HCT116 (cell line): ENCODE measurements around the gene WDR35. TPM values are rescaled to one million over a fixed set of nuclear protein-coding genes. Genes with fewer than 3 reads are reported as not detected.

Experiments used
- ATAC-seq: fragments of 200-7000 bp; cut with Tn5 transposase; 2 replicates; pipeline ENCODE4 v1.9.1; 2020; ENCODE audit warnings: mild to moderate bottlenecking, moderate library complexity
- BruUV-seq: library from RNA; stranded (reverse); fragments of 400-500 nt; replicated peaks from 2 replicates; lab custom pipeline; 2021; lab: Mats Ljungman, UMichigan
- CTCF ChIA-PET: fragments of 300-600 bp; sonication (Branson Sonifier 250); formaldehyde crosslinking; loops from one replicate; lab custom pipeline; 2021; ENCODE audit warnings: antibody characterized with exemption; lab: Charles Lee
- POLR2A ChIA-PET: fragments of 300-600, 350-600 bp; sonication (Branson Sonifier 250); formaldehyde crosslinking; loops from one replicate; lab custom pipeline; 2021; ENCODE audit warnings: antibody characterized with exemption; lab: Charles Lee
- RAD21 ChIA-PET, 2 experiments: fragments of 300-600 bp; sonication (Branson Sonifier 250); formaldehyde crosslinking; loops; one replicate each; lab custom pipeline; 2023; ENCODE audit warnings: low total read pairs in 2 of 2; ENCODE audit not compliant: uncharacterized antibody in 2 of 2, unreplicated experiment in 2 of 2, low non-redundant PET in 1 of 2; lab: Charles Lee
- DNase-seq: peaks from one replicate; pipeline ENCODE4 v3.0.0-alpha.2; 2010; ENCODE audit warnings: low read depth, low spot score
- H2AFZ ChIP-seq: fragments of 200-600 bp; shearing (Covaris generic), sonication (generic); 2 replicates; pipeline ENCODE4 v1.6.1; 2017; ENCODE audit warnings: low read depth, mixed run types, mixed read lengths, antibody characterized with exemption, low read length; ENCODE audit not compliant: poor library complexity, severe bottlenecking
- H3K27ac ChIP-seq: 2 replicates; pipeline ENCODE4 v1.5.1; 2012; ENCODE audit warnings: low read depth, low read length
- H3K27me3 ChIP-seq: fragments of 200-600 bp; sonication (generic); 2 replicates; pipeline ENCODE4 v1.6.1; 2016; ENCODE audit warnings: mixed run types, low read length, mixed read lengths; ENCODE audit not compliant: insufficient read depth
- H3K36me3 ChIP-seq, 2 experiments: fragments of 200-500 bp in 1 of 2; fragments of 200-600 bp in 1 of 2; sonication (Bioruptor generic) in 1 of 2; sonication (generic) in 1 of 2; 2 replicates each; pipeline versions ENCODE4 v1.5.1 to v1.6.1; 2014 to 2016; ENCODE audit warnings: low read length in 2 of 2, inconsistent platforms in 1 of 2, mixed read lengths in 1 of 2, mixed run types in 1 of 2; ENCODE audit not compliant: insufficient read depth in 2 of 2, control insufficient read depth in 1 of 2
- H3K4me1 ChIP-seq, 2 experiments: fragments of 200-600 bp in 1 of 2; sonication (generic) in 1 of 2; 2 replicates each; pipeline versions ENCODE4 v1.5.1 to v1.6.1; 2012 to 2017; ENCODE audit warnings: low read length in 2 of 2, inconsistent platforms in 1 of 2, mild to moderate bottlenecking in 1 of 2, mixed read lengths in 1 of 2, mixed run types in 1 of 2, moderate library complexity in 1 of 2; ENCODE audit not compliant: insufficient read depth in 2 of 2, control insufficient read depth in 1 of 2
- H3K4me2 ChIP-seq: fragments of 200-600 bp; sonication (generic); 2 replicates; pipeline ENCODE4 v1.6.1; 2017; ENCODE audit warnings: mixed run types, low read length, mixed read lengths
- H3K4me3 ChIP-seq, 2 experiments: fragments of 200-600 bp in 1 of 2; sonication (generic) in 1 of 2; replicated peaks in 1 of 2; 2 replicates each; pipeline ENCODE4 v1.5.1; 2011 to 2016; ENCODE audit warnings: low read length in 2 of 2, control low read depth in 1 of 2, low read depth in 1 of 2, mild to moderate bottlenecking in 1 of 2, mixed read lengths in 1 of 2, mixed run types in 1 of 2
- H3K79me2 ChIP-seq: fragments of 200-600 bp; sonication (generic); 2 replicates; pipeline ENCODE4 v1.6.1; 2017; ENCODE audit warnings: mild to moderate bottlenecking, mixed run types, low read length, moderate library complexity, mixed read lengths; ENCODE audit not compliant: insufficient read depth
- H3K9ac ChIP-seq: fragments of 200-600 bp; sonication (generic); 2 replicates; pipeline ENCODE4 v1.6.1; 2016; ENCODE audit warnings: low read length, mixed read lengths
- H3K9me2 ChIP-seq: fragments of 200-600 bp; sonication (generic), shearing (Covaris generic); 2 replicates; pipeline ENCODE4 v1.6.1; 2017; ENCODE audit warnings: mixed run types, mild to moderate bottlenecking, moderate library complexity; ENCODE audit not compliant: insufficient read depth
- H3K9me3 ChIP-seq, 2 experiments: fragments of 200-500 bp in 1 of 2; fragments of 200-600 bp in 1 of 2; sonication (Bioruptor generic) in 1 of 2; sonication (generic) in 1 of 2; 2 replicates each; pipeline ENCODE4 v1.6.1; 2014 to 2017; ENCODE audit warnings: low read length in 2 of 2, mixed read lengths in 2 of 2, inconsistent platforms in 1 of 2, low read depth in 1 of 2, mild to moderate bottlenecking in 1 of 2, mixed run types in 1 of 2, moderate library complexity in 1 of 2; ENCODE audit not compliant: control insufficient read depth in 1 of 2, insufficient read depth in 1 of 2
- H4K20me1 ChIP-seq: fragments of 200-600 bp; sonication (generic), shearing (Covaris generic); 2 replicates; pipeline ENCODE4 v1.6.1; 2017; ENCODE audit warnings: mixed run types, mild to moderate bottlenecking, moderate library complexity; ENCODE audit not compliant: insufficient read depth
- CBX3 ChIP-seq: IDR thresholded peaks from 2 replicates; pipeline ENCODE4 v1.6.1; 2012; ENCODE audit warnings: low read depth
- CEBPB ChIP-seq: IDR thresholded peaks from 2 replicates; pipeline ENCODE4 v1.6.1; 2012; ENCODE audit warnings: low read depth
- ELF1 ChIP-seq: IDR thresholded peaks from 2 replicates; pipeline ENCODE4 v1.6.1; 2012; ENCODE audit warnings: low read depth, borderline replicate concordance
- EZH2 ChIP-seq: fragments of 200-600 bp; sonication (generic); IDR thresholded peaks from 2 replicates; pipeline ENCODE4 v1.6.1; 2017; ENCODE audit warnings: antibody characterized with exemption, mixed run types
- EZH2phosphoT487 ChIP-seq: fragments of 200-600 bp; IDR thresholded peaks from 2 replicates; pipeline ENCODE4 v1.6.1; 2018; ENCODE audit warnings: antibody characterized with exemption, borderline replicate concordance
- FOSL1 ChIP-seq: IDR thresholded peaks from 2 replicates; pipeline ENCODE4 v1.6.1; 2012; ENCODE audit warnings: low read depth
- JUND ChIP-seq: IDR thresholded peaks from 2 replicates; pipeline ENCODE4 v1.6.1; 2012
- POLR2A ChIP-seq: IDR thresholded peaks from 2 replicates; pipeline ENCODE4 v1.7.0; 2011; ENCODE audit warnings: borderline replicate concordance; ENCODE audit not compliant: insufficient read depth, insufficient read length; ENCODE audit errors: extremely low read depth
- POLR2AphosphoS5 ChIP-seq: IDR thresholded peaks from 2 replicates; pipeline ENCODE4 v1.6.1; 2011; ENCODE audit warnings: mild to moderate bottlenecking, low read depth, low read length, moderate library complexity
- RAD21 ChIP-seq: IDR thresholded peaks from 2 replicates; pipeline ENCODE4 v1.6.1; 2012; ENCODE audit warnings: low read depth, mild to moderate bottlenecking
- SIN3A ChIP-seq: IDR thresholded peaks from 2 replicates; pipeline ENCODE4 v1.6.1; 2012; ENCODE audit warnings: low read depth
- SP1 ChIP-seq: IDR thresholded peaks from 2 replicates; pipeline ENCODE4 v1.6.1; 2012; ENCODE audit warnings: low read depth
- TCF7L2 ChIP-seq: IDR thresholded peaks from 2 replicates; pipeline ENCODE4 v1.7.0; 2011; ENCODE audit warnings: borderline replicate concordance, inconsistent platforms; ENCODE audit not compliant: insufficient read depth, insufficient read length; ENCODE audit errors: extremely low read depth
- YY1 ChIP-seq: IDR thresholded peaks from 2 replicates; pipeline ENCODE4 v1.6.1; 2011; ENCODE audit warnings: low read length, low read depth, moderate library complexity, mild to moderate bottlenecking; ENCODE audit not compliant: insufficient replicate concordance; ENCODE audit errors: extremely low read depth
- ZNF274 ChIP-seq: fragments of 200-500 bp; sonication (Bioruptor generic); IDR thresholded peaks from 2 replicates; pipeline ENCODE4 v1.6.1; 2014; ENCODE audit warnings: mild to moderate bottlenecking, low read depth, low read length, inconsistent platforms
- intact Hi-C: fragments of 100-400 bp; cut with micrococcal nuclease; formaldehyde crosslinking; loops from 2 replicates; pipeline ENCODE4 v1.10.0; 2022
- total RNA-seq: library from RNA; stranded (reverse); gene quantifications from one replicate; pipeline ENCODE4 v1.2.1, GENCODE V29; 2021; ENCODE audit not compliant: unreplicated experiment
- TF ChIP-seq, protein P1 (sequence below), 3 experiments: fragments of 200-600 bp in 1 of 3; sonication (generic) in 1 of 3; IDR thresholded peaks in 2 of 3; conservative IDR thresholded peaks in 1 of 3; 2 replicates each; pipeline ENCODE4 v1.5.1; 2012 to 2017; ENCODE audit warnings: low read depth in 2 of 3, low read length in 2 of 3, antibody characterized with exemption in 1 of 3, borderline replicate concordance in 1 of 3, control low read depth in 1 of 3, mild to moderate bottlenecking in 1 of 3, mixed read lengths in 1 of 3, mixed run types in 1 of 3, moderate library complexity in 1 of 3; ENCODE audit not compliant: insufficient read depth in 1 of 3
- TF ChIP-seq, protein P2 (sequence below): IDR thresholded peaks from 2 replicates; pipeline ENCODE4 v1.6.1; 2012
- TF ChIP-seq, protein P3 (sequence below): IDR thresholded peaks from 2 replicates; pipeline ENCODE4 v1.6.1; 2011; ENCODE audit warnings: mild to moderate bottlenecking, low read length, moderate library complexity; ENCODE audit not compliant: insufficient replicate concordance; ENCODE audit errors: extremely low read depth
- TF ChIP-seq, protein P4 (sequence below): IDR thresholded peaks from 2 replicates; pipeline ENCODE4 v1.6.1; 2012
- TF ChIP-seq, protein P5 (sequence below): IDR thresholded peaks from 2 replicates; pipeline ENCODE4 v1.6.1; 2012; ENCODE audit warnings: low read depth

Gene WDR35
- total RNA-seq, 1 experiment from 2014 or later: 9.6 TPM

DNA sequence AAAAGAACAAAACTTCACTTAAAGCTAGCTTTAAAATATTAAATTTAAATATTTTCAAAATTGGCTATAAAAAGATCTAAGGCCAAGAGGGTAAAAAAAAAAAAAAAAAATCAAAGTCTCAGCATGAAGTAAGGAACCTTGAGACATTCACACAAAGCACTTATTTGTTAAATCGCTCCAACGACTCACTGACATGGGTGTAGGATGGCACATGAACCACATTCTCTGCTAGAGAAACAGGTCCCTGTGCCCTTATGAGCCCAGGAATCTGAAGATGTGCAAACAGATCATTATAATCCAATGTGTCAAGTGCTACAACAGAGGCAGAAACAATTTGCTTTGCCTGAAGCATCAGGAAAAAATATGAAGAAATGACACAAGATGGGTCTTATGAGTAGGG, 47.8 kb upstream of the WDR35 start:
- ChIA-PET RAD21 (no interaction called here), CTCF (interaction anchor here (0.7 to 1.4 kb wide), 2 partner anchors 22 kb away, joined by 3 to 6 read pairs; no protein-coding TSS in a partner anchor), POLR2A (interaction anchor here (1.7 kb wide), 1 partner anchor 14 kb away, joined by 4 read pairs; the partner anchor contains the start of gene LAPTM4A)
- Histone ChIP-seq H3K9me3 (no peaks in the 10 kb centered on the region), H3K9ac (no peak overlapping the region), H3K36me3 (peaks cover 37 to 40% of the 10 kb centered on the region in 2 experiments), H3K9me2 (no peaks in the 10 kb centered on the region), H2AFZ (no peak overlapping the region), H4K20me1 (no peaks in the 10 kb centered on the region), H3K4me2 (no peak overlapping the region), H3K4me3 (no peak overlapping the region), H3K27me3 (no peaks in the 10 kb centered on the region), H3K79me2 (peaks cover 15% of the 10 kb centered on the region), H3K4me1 (no peaks in the 10 kb centered on the region), H3K27ac (no peak overlapping the region)
- TF ChIP-seq YY1 (no peak), CBX3 (no peak), JUND (no peak), ELF1 (no peak), FOSL1 (no peak), POLR2AphosphoS5 (no peak), RAD21 (no peak), ZNF274 (no peak), EZH2 (no peak), SIN3A (no peak), CEBPB (no peak), SP1 (no peak), TCF7L2 (no peak), POLR2A (no peak), EZH2phosphoT487 (no peak)
- TF ChIP-seq, protein P1, sequence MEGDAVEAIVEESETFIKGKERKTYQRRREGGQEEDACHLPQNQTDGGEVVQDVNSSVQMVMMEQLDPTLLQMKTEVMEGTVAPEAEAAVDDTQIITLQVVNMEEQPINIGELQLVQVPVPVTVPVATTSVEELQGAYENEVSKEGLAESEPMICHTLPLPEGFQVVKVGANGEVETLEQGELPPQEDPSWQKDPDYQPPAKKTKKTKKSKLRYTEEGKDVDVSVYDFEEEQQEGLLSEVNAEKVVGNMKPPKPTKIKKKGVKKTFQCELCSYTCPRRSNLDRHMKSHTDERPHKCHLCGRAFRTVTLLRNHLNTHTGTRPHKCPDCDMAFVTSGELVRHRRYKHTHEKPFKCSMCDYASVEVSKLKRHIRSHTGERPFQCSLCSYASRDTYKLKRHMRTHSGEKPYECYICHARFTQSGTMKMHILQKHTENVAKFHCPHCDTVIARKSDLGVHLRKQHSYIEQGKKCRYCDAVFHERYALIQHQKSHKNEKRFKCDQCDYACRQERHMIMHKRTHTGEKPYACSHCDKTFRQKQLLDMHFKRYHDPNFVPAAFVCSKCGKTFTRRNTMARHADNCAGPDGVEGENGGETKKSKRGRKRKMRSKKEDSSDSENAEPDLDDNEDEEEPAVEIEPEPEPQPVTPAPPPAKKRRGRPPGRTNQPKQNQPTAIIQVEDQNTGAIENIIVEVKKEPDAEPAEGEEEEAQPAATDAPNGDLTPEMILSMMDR (IDR thresholded peaks at IDR 0.05 in 2 of 3, conservative IDR thresholded peaks at IDR 0.05 in 1 of 3; ENCODE audit: borderline replicate concordance in 1 of 3, insufficient read depth in 1 of 3, low read depth in 2 of 3, low read length in 2 of 3): no peak
- TF ChIP-seq, protein P2, sequence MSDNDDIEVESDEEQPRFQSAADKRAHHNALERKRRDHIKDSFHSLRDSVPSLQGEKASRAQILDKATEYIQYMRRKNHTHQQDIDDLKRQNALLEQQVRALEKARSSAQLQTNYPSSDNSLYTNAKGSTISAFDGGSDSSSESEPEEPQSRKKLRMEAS: no peak
- TF ChIP-seq, protein P3, sequence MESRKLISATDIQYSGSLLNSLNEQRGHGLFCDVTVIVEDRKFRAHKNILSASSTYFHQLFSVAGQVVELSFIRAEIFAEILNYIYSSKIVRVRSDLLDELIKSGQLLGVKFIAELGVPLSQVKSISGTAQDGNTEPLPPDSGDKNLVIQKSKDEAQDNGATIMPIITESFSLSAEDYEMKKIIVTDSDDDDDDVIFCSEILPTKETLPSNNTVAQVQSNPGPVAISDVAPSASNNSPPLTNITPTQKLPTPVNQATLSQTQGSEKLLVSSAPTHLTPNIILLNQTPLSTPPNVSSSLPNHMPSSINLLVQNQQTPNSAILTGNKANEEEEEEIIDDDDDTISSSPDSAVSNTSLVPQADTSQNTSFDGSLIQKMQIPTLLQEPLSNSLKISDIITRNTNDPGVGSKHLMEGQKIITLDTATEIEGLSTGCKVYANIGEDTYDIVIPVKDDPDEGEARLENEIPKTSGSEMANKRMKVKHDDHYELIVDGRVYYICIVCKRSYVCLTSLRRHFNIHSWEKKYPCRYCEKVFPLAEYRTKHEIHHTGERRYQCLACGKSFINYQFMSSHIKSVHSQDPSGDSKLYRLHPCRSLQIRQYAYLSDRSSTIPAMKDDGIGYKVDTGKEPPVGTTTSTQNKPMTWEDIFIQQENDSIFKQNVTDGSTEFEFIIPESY: no peak
- TF ChIP-seq, protein P4, sequence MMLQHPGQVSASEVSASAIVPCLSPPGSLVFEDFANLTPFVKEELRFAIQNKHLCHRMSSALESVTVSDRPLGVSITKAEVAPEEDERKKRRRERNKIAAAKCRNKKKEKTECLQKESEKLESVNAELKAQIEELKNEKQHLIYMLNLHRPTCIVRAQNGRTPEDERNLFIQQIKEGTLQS: no peak
- TF ChIP-seq, protein P5, sequence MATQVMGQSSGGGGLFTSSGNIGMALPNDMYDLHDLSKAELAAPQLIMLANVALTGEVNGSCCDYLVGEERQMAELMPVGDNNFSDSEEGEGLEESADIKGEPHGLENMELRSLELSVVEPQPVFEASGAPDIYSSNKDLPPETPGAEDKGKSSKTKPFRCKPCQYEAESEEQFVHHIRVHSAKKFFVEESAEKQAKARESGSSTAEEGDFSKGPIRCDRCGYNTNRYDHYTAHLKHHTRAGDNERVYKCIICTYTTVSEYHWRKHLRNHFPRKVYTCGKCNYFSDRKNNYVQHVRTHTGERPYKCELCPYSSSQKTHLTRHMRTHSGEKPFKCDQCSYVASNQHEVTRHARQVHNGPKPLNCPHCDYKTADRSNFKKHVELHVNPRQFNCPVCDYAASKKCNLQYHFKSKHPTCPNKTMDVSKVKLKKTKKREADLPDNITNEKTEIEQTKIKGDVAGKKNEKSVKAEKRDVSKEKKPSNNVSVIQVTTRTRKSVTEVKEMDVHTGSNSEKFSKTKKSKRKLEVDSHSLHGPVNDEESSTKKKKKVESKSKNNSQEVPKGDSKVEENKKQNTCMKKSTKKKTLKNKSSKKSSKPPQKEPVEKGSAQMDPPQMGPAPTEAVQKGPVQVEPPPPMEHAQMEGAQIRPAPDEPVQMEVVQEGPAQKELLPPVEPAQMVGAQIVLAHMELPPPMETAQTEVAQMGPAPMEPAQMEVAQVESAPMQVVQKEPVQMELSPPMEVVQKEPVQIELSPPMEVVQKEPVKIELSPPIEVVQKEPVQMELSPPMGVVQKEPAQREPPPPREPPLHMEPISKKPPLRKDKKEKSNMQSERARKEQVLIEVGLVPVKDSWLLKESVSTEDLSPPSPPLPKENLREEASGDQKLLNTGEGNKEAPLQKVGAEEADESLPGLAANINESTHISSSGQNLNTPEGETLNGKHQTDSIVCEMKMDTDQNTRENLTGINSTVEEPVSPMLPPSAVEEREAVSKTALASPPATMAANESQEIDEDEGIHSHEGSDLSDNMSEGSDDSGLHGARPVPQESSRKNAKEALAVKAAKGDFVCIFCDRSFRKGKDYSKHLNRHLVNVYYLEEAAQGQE: no peak
- intact Hi-C loops: no loop called here
- DNase-seq (no peak), ATAC-seq (no peak)
- BruUV-seq: no TSS peak
